ENCODE measurements around the gene LPCAT2.

DNA sequence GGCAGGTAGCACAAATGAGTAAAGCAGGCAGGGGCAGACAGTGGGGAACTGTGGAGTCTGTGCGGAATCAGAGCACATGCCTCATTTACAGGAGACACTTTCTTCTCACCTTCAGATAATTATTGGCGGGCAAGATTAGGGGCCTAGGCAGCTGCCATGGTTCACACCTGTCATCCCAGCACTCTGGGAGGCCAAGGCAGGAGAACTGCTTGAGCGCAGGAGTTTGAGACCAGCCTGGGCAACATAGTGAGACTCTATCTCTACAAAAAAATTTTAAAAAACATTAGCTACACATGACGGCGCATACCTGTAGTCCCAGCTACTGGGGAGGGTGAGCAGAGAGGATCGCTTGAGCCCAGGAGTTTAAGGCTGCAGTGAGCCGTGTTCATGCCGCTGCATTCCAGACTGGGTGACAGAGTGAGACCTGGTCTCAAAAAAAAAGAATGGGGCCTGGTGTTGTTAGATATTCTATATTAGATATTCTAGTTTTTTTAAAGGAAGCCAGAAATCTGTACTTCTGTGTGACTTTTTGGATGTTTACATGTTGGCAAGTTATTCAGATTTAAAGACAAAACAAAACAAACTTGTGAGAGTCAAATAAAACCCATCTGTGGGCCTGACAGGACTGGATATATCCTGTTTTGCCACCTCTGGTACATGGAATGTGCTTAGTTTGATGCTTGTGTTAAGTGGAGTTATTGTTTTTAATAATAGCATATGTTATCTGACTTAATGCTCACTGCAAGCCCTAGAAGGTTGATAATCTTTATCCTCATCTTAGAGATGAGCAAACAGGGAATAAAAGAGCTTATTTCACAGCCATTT lies 4.9 kb upstream of the LPCAT2 start:
- TF ChIP-seq, protein P1, sequence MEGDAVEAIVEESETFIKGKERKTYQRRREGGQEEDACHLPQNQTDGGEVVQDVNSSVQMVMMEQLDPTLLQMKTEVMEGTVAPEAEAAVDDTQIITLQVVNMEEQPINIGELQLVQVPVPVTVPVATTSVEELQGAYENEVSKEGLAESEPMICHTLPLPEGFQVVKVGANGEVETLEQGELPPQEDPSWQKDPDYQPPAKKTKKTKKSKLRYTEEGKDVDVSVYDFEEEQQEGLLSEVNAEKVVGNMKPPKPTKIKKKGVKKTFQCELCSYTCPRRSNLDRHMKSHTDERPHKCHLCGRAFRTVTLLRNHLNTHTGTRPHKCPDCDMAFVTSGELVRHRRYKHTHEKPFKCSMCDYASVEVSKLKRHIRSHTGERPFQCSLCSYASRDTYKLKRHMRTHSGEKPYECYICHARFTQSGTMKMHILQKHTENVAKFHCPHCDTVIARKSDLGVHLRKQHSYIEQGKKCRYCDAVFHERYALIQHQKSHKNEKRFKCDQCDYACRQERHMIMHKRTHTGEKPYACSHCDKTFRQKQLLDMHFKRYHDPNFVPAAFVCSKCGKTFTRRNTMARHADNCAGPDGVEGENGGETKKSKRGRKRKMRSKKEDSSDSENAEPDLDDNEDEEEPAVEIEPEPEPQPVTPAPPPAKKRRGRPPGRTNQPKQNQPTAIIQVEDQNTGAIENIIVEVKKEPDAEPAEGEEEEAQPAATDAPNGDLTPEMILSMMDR (IDR thresholded peaks at IDR 0.05), result no peak
- TF ChIP-seq POLR2AphosphoS5 (IDR thresholded peaks at IDR 0.05; ENCODE audit: low read depth, low read length) (no peak), SIN3A (IDR thresholded peaks at IDR 0.05; ENCODE audit: borderline replicate concordance, insufficient read depth, low read depth, low read length) (no peak), REST (IDR thresholded peaks at IDR 0.05; ENCODE audit: insufficient read depth in 1 of 2, low read depth in 2 of 2, low read length in 1 of 2) (no peak), TCF7L2 (IDR thresholded peaks at IDR 0.05; ENCODE audit: low read depth, low read length) (no peak)

Data from Panc1 (cell line).